ENCODE measurements around the gene TFDP1.

DNA sequence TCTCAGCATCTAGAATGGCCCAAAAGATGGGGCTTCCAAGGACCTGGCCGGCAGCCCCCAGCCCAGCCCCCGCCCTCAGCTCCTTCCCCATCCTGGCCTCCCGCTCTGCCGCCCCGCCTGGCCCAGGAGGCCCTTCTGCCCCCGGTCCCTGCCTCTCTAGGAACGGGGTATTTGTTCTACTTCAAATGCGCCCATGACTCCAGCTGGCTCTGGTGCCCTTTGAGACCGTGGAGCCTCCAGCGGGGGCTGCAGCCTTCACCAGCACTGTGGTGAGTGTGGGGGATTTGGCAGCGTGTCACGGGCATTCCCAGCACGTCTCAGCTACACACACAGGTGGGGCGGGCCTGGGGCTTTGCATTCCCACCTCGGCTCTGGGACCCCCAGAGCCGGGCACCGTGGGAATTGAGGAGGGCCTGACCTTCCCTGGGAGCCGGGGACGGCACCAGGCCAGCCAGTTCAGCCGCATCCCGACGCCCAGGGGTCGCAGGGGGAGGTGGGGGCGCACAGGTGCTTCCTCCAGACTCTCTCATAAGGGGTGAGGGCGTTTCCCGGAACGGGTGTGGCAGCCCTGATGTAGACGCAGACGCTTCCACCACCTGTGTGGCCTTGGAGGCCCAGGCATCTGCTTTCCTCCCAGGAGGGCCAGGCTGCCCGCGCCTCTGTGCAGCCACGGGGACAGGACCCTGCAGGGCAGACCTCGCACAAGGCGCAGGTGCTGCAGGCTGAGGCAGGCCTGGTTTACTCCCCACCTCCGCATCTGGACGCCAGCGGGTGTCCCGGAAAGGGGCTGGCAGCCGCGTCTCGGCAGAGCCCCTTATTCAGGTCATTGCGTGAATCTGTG, 72.5 kb downstream of the TFDP1 start:
- no peak for TF ChIP-seq POLR2A (IDR thresholded peaks at IDR 0.05)
- TF ChIP-seq, protein P1, sequence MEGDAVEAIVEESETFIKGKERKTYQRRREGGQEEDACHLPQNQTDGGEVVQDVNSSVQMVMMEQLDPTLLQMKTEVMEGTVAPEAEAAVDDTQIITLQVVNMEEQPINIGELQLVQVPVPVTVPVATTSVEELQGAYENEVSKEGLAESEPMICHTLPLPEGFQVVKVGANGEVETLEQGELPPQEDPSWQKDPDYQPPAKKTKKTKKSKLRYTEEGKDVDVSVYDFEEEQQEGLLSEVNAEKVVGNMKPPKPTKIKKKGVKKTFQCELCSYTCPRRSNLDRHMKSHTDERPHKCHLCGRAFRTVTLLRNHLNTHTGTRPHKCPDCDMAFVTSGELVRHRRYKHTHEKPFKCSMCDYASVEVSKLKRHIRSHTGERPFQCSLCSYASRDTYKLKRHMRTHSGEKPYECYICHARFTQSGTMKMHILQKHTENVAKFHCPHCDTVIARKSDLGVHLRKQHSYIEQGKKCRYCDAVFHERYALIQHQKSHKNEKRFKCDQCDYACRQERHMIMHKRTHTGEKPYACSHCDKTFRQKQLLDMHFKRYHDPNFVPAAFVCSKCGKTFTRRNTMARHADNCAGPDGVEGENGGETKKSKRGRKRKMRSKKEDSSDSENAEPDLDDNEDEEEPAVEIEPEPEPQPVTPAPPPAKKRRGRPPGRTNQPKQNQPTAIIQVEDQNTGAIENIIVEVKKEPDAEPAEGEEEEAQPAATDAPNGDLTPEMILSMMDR (IDR thresholded peaks at IDR 0.05 in 8 of 11, conservative IDR thresholded peaks at IDR 0.05 in 3 of 11): no peak

All from spleen (tissue), 7 donors.